ENCODE measurements around the gene G6PD. TPM values are rescaled to one million over a fixed set of nuclear protein-coding genes. Genes with fewer than 3 reads are reported as not detected.

G6PD gene
- total and polyA plus RNA-seq, 2 of the 8 experiments (the other 6 are each of a cell fraction or from before 2014, with no cell fraction given), result 47.3 to 55.1 TPM

- Histone ChIP-seq H2AFZ (ENCODE audit: low read length) (no peak overlapping the region), H3K14ac (ENCODE audit: insufficient read length) (no peak overlapping the region), H3K4me2 (ENCODE audit: insufficient read depth in 1 of 2, low read depth in 2 of 2, low read length in 2 of 2) (no peak overlapping the region), H2BK5ac (ENCODE audit: low read depth, low read length) (no peak overlapping the region), H3K27me3 (replicated peaks in 1 of 4; ENCODE audit: control insufficient read depth in 3 of 4, extremely low read depth in 1 of 4, insufficient read depth in 3 of 4, low read length in 3 of 4) (no peaks in the 10 kb centered on the region), H3K36me3 (ENCODE audit: control insufficient read depth in 2 of 4, insufficient read depth in 4 of 4, low read length in 3 of 4) (peaks cover 0 to 12% (median 6%) of the 10 kb centered on the region in 4 experiments; a peak in 5 of 8 replicates), H3K18ac (ENCODE audit: extremely low read depth, low read length) (no peak overlapping the region), H3K9me3 (ENCODE audit: insufficient read depth in 2 of 2, low read depth in 1 of 2, low read length in 1 of 2) (no peaks in the 10 kb centered on the region; a peak in 1 of 4 replicates), H3K4me3 (ENCODE audit: extremely low read depth in 1 of 4, insufficient read depth in 2 of 4, low read depth in 3 of 4, low read length in 4 of 4) (no peak overlapping the region), H3K9ac (replicated peaks in 1 of 4; ENCODE audit: extremely low read depth in 1 of 4, low read depth in 3 of 4, low read length in 3 of 4) (no peak overlapping the region), H3K79me1 (ENCODE audit: low read depth, low read length) (no peaks in the 10 kb centered on the region; the same call in 1 of the 2 replicates), H2BK120ac (replicated peaks; ENCODE audit: low read depth, low read length) (no peak overlapping the region), H3K23ac (ENCODE audit: insufficient read length) (no peak overlapping the region), H3K27ac (ENCODE audit: low read depth, low read length) (no peak overlapping the region), H4K8ac (ENCODE audit: extremely low read depth, insufficient read depth, low read length) (no peak overlapping the region), H2BK20ac (ENCODE audit: low read length) (no peak overlapping the region), H4K5ac (ENCODE audit: insufficient read length, low read depth, low read length) (no peak overlapping the region), H2AK5ac (ENCODE audit: low read depth, low read length) (no peak overlapping the region), H3K23me2 (ENCODE audit: low read depth, low read length) (peaks cover 4% of the 10 kb centered on the region; the same call in 1 of the 2 replicates), H4K91ac (replicated peaks; ENCODE audit: insufficient read length, low read length) (no peak overlapping the region), H3K4ac (replicated peaks; ENCODE audit: insufficient read length, low read depth, low read length) (no peak overlapping the region), H3K4me1 (replicated peaks in 1 of 4; ENCODE audit: control insufficient read depth in 3 of 4, insufficient read depth in 4 of 4, low read length in 3 of 4) (peaks cover 0 to 3% (median 1%) of the 10 kb centered on the region in 4 experiments; a peak in 3 of 7 replicates), H4K20me1 (replicated peaks in 1 of 2; ENCODE audit: control insufficient read depth in 1 of 2, insufficient read depth in 2 of 2, low read length in 2 of 2) (peaks cover 0 to 7% of the 10 kb centered on the region in 2 experiments), H2BK15ac (ENCODE audit: low read length) (no peak overlapping the region), H3K79me2 (ENCODE audit: control insufficient read depth in 1 of 2, insufficient read depth in 2 of 2, low read length in 2 of 2) (peaks cover 0 to 1% of the 10 kb centered on the region in 2 experiments; a peak in 1 of 4 replicates), H2BK12ac (ENCODE audit: low read depth, low read length) (no peak overlapping the region), H3K56ac (replicated peaks; ENCODE audit: insufficient read length, low read depth, low read length) (no peak overlapping the region)
- ChIA-PET CTCF (ENCODE audit: partially characterized antibody) (interaction anchor here (0.6 kb wide), 1 partner anchor 65 kb away, joined by 5 read pairs; no protein-coding TSS in a partner anchor), POLR2A (ENCODE audit: partially characterized antibody) (interaction anchor here (1.4 kb wide), 1 partner anchor 16 kb away, joined by 5 read pairs; no protein-coding TSS in a partner anchor)
- no peak for FAIRE-seq
- 98% methylated on average over 7 of the region's 20 CpGs; no CpG with 5 or more reads in 1 of the 2 experiments for WGBS, 2 experiments (ENCODE audit: extremely low coverage in 1 of 2, insufficient coverage in 1 of 2, insufficient read length in 1 of 2, insufficient replicate concordance in 2 of 2, low coverage in 1 of 2, low lambda C conversion rate in 2 of 2, missing lambda C conversion rate in 1 of 2)
- DNase-seq (ENCODE audit: low read depth in 1 of 2, low spot score in 2 of 2), result no peak
- TF ChIP-seq CBX8 (IDR thresholded peaks at IDR 0.05; ENCODE audit: borderline replicate concordance, low read depth, low read length), result no peak
- TF ChIP-seq GTF2F1 (IDR thresholded peaks at IDR 0.05; ENCODE audit: borderline replicate concordance, low read depth, low read length), result no peak
- TF ChIP-seq TAF1 (IDR thresholded peaks at IDR 0.05; ENCODE audit: low read depth, low read length), result no peak
- TF ChIP-seq FOSL1 (IDR thresholded peaks at IDR 0.05; ENCODE audit: insufficient read depth, low read depth, low read length), result no peak
- no peak for TF ChIP-seq KDM5A (IDR thresholded peaks at IDR 0.05; ENCODE audit: low read length)
- no peak for TF ChIP-seq TEAD4 (IDR thresholded peaks at IDR 0.05; ENCODE audit: low read depth, low read length)
- TF ChIP-seq POLR2AphosphoS5 (IDR thresholded peaks at IDR 0.05; ENCODE audit: low read depth, low read length), result no peak
- no peak for TF ChIP-seq CHD2 (IDR thresholded peaks at IDR 0.05; ENCODE audit: low read length)
- no peak for TF ChIP-seq NRF1 (IDR thresholded peaks at IDR 0.05; ENCODE audit: low read depth, low read length)
- TF ChIP-seq CEBPB (IDR thresholded peaks at IDR 0.05; ENCODE audit: low read depth, low read length), result no peak
- no peak for TF ChIP-seq TBP (IDR thresholded peaks at IDR 0.05; ENCODE audit: low read depth, low read length)
- no peak for TF ChIP-seq RAD21 (IDR thresholded peaks at IDR 0.05 in 1 of 2, conservative IDR thresholded peaks at IDR 0.05 in 1 of 2; ENCODE audit: low read depth in 2 of 2, low read length in 2 of 2)
- TF ChIP-seq CTBP2 (IDR thresholded peaks at IDR 0.05; ENCODE audit: borderline replicate concordance, insufficient read depth, insufficient read length, low read length), result no peak
Measured at GRCh38 chrX:154542723-154543424, 3.8 kb downstream of the G6PD start.

Measured in H1 (cell line).